22Rv1 (cell line): ENCODE measurements around the gene CNN1.

Source experiments
- H3K27ac ChIP-seq: fragments of 450-650 bp; 2 replicates; pipeline ENCODE4 v1.5.1; 2017
- ZFX ChIP-seq: fragments of 450-650 bp; IDR thresholded peaks from 2 replicates; pipeline ENCODE4 v1.6.1; 2017; ENCODE audit warnings: antibody characterized with exemption, borderline replicate concordance
- TF ChIP-seq, protein P1 (sequence below): fragments of 450-650 bp; IDR thresholded peaks from 2 replicates; pipeline ENCODE4 v1.5.1; 2017; ENCODE audit warnings: mild to moderate bottlenecking

The CNN1 gene

DNA sequence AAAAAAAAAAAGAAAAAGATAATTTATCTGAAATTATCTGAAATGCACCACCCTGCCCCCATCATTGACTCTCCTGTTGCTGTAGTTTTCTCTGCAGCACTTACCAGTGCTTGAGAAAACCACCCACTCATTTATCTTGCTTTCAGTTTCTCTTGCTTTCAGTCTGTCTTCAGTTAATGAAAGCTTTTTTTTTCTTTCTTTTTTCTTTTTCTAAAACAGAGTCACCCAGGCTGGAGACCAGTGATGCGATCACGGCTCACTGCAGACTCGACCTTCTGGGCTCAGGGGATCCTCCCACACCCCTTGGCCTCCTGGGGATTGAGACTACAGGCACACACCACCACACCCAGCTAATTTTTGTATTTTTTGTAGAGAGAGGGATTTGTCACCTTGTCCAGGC, 43.1 kb downstream of the CNN1 start:
- TF ChIP-seq, protein P1, sequence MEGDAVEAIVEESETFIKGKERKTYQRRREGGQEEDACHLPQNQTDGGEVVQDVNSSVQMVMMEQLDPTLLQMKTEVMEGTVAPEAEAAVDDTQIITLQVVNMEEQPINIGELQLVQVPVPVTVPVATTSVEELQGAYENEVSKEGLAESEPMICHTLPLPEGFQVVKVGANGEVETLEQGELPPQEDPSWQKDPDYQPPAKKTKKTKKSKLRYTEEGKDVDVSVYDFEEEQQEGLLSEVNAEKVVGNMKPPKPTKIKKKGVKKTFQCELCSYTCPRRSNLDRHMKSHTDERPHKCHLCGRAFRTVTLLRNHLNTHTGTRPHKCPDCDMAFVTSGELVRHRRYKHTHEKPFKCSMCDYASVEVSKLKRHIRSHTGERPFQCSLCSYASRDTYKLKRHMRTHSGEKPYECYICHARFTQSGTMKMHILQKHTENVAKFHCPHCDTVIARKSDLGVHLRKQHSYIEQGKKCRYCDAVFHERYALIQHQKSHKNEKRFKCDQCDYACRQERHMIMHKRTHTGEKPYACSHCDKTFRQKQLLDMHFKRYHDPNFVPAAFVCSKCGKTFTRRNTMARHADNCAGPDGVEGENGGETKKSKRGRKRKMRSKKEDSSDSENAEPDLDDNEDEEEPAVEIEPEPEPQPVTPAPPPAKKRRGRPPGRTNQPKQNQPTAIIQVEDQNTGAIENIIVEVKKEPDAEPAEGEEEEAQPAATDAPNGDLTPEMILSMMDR, result no peak
- TF ChIP-seq ZFX, result no peak
- peak overlapping the region; percentile 74 for H3K27ac ChIP-seq

DNA sequence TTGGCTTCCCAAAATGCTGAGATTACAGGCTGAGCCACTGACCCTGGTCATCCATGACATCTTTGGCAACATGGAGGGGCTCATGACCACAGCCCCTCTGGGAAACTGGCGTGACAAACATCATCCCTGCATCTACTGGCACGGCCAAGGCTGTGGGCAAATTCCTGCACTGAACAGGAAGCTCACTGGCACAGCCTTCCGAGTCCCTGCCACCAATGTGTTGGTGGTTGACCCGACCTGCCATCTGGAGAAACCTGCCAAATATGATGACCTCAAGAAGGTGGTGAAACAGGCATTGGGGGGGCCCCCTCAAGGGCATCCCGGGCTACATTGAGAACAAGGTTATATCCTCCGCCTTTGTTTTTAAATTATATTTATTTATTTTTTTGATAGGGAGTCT, 47.7 kb downstream of the CNN1 start:
- H3K27ac ChIP-seq, result no peak overlapping the region
- TF ChIP-seq, protein P1, result no peak
- no peak for TF ChIP-seq ZFX

DNA sequence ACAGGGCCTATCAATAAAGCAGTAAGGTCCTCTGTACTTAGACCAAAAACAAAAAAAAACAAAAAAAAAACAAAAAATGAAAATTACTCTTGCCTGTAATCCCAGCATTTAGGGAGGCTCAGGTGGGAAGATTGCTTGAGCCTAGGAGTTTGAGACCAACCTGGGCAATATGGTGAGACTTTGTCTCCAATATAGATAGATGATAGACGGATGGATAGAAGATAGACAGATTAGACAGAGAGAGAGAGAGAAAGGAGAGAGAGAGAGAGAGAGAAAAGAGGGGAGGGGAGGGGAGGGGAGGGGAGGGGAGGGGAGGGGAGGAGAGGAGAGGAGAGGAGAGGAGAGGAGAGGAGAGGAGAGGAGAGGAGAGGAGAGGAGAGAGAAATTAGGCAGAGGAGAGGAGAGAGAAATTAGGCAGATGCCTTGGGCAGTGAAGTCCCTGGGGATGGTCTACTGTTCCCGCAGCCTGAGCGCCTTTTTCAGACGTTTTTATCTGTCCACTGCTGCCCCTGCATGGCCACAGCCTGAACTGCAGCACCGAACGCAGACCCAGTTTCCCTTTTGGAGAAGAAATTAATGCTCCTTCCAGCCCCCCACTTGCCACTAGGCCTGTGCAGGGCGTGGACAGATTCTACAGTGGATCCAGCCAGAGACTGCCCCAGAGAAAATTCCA, 48.8 kb downstream of the CNN1 start:
- TF ChIP-seq, protein P1, result peak; percentile 77
- no peak for TF ChIP-seq ZFX
- H3K27ac ChIP-seq, result no peak overlapping the region

DNA sequence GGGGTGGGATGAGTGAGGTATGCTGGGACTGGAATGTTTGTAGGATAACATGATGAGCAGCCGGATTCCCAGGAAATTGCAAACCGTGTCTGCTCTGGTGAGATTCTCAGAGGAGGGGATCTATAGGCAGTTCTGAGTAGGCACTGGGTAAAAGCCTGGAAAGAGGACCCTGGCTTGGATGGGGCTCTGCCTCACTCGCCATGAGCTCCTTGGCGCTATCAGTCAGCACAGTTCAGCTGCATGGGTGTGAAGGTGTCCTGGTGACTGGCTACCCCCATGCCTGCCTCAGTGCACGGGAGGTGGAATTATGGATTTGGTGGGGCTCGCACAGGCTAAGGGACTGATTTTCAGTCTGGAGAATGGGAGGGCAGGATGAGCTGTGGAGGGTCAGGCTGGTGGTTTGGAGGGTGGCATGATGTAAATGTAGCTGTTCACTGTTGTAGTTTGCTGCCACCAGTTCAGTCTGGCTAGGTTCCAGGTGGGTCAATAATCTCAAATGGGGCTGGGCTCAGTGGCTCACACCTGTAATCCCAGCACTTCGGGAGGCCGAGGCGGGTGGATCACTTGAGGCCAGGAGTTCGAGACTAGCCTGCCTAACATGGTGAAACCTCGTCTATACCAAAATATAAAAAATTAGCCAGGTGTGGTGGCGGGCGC, 49.5 kb downstream of the CNN1 start:
- H3K27ac ChIP-seq, result no peak overlapping the region
- TF ChIP-seq ZFX, result no peak
- TF ChIP-seq, protein P1, result peak; percentile 54

DNA sequence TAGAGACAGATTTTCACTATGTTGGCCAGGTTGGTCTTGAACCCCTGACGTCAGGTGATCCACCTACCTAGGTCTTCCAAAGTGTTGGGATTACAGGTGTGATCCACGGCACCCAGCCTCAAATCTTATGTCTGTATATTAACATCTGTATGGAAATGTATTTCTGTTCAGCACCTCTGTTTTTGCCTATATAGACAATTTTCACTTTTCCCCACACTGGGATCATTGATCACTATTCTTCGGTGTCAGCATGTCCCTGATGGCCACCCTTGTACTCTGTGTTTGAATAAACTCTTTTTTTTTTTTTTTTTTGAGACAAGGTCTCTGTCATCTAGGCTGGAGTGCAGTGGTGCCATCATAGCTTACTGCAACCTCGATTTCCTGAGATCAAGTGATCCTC, 55.4 kb downstream of the CNN1 start:
- TF ChIP-seq, protein P1, result no peak
- TF ChIP-seq ZFX, result no peak
- no peak overlapping the region for H3K27ac ChIP-seq

DNA sequence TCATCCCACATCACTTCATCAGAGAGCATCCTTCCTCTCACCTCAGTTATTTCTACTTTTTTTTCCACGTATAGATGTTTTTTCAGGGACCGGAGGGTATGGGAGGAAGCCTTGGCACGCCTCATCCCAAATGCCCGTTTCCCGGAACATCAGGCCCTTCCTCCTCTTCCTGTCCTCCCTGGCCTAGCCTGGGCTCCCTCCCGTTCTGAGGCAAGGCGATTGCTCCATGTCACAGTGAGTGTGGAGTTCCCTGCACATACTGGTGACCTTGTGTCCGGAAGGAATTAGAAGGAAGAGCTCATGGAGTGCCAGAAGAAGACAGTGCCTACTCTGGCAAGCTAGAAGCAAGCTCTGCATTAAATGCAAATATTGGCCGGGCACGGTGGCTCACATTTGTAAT, 57.5 kb downstream of the CNN1 start:
- no peak overlapping the region for H3K27ac ChIP-seq
- no peak for TF ChIP-seq ZFX
- TF ChIP-seq, protein P1, result no peak

DNA sequence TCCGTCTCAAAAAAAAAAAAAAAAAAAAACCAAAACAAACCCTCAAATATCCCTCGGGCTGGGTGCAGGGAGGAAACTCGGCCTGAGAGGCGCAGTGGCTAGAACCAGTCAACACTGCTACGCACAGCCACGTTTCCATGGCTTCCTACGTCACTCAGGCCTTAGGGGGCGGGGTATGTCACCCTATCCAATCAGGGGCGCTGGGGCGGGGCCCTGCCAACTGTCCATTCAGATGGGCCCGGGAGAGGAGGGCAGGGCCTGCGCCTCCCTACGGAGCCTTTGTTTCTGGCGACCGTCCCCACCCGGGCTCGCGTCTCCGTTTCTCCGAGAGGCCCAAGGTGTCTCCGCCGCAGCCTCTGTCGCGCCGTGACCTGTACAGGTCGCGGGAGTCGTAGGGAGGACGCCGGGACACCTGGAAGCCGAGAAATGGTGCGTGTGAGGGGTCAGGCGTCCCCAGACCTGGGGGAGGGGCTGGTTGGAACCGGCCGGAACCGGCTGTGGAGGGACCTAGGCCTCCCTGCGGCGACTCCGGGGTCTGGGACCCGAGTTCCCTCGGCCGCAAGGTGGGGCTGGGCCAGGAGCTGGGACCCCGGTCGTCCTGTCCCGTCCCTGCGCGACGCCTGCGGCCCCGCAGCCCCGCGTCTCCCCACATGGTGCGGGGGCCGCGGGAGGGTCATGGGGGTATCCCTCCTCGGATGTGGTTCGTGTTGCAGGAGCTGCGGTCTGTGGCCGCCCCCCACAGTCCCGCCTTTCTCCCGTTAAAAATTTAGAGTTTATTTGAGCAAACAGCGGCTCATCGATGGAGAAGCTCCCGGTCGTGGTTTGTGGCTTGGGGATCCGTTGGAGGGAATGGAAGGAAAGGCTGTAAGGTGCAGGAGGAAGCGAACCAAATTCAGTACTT, 58.8 kb downstream of the CNN1 start, which contains the start of gene ZNF627:
ZNF627 (plus strand) TSS at position 282 of the 901 bp plus-strand sequence; CDS start at position 427, 145 bp downstream.
- no peak for TF ChIP-seq ZFX
- TF ChIP-seq, protein P1, result peak; percentile 20; the same call in 1 of the 2 replicates

More for the DNA sequence above, 58.8 kb downstream of the CNN1 start, which contains the start of gene ZNF627:
- peak within 1 kb of the TSS; percentile 85 for H3K27ac ChIP-seq
